ENCODE measurements around the gene CPNE7. TPM values are rescaled to one million over a fixed set of nuclear protein-coding genes. Genes with fewer than 3 reads are reported as not detected.
A peak's percentile ranks its signal among the peaks of the same experiment; 100 is the strongest.

The CPNE7 gene
- total RNA-seq, 3 donors from 2014 or later (not counting 1 experiment from before 2014, with no cell fraction given): 1.1 to 1.8 (median 1.2) TPM

DNA sequence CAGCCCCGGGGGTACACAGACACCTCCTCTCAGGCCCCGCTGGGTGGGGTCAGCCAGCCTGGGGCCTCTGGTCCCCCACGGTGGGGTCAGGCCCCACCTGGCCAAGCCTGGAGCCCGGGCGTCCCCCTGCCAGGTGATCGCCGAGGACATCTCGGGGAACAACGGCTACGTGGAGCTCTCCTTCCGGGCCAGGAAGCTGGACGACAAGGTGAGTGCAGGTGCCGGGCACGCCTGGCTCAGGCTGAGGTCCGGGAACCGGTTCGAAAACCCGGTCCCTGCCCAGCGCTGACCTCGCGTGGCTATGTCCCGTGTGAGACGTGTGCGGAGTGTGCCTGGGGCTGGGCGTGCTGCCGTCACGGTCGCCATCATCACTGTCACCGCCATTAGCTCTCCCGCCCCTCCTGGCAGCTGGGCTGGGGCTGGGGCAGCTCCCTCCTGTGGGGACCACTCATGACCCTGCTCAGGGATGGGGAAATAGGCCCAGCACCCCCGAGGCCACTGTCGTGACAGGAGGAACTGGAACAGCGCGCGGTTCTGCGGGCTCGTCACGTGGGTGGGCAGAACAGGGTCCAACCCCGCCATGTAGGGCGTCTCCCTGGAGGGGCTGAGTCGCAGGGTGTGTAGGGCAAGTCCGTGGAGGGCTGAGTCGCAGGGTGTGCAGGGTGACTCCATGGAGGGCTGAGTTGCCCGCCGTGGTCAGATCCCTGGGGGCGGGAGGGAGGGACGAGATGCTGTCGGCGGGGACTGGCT is 8.5 kb downstream of the CPNE7 start:
- Histone ChIP-seq H3K4me1 (ENCODE audit: control insufficient read depth, insufficient read depth, low read length) (no peaks in the 10 kb centered on the region), H3K27ac (ENCODE audit: low read length) (no peak overlapping the region), H3K36me3 (ENCODE audit: control insufficient read depth, insufficient read depth, low read length) (no peaks in the 10 kb centered on the region), H3K27me3 (ENCODE audit: control insufficient read depth, insufficient read depth, low read length) (no peaks in the 10 kb centered on the region), H3K4me3 (ENCODE audit: low read length) (no peak overlapping the region), H3K9me3 (ENCODE audit: control insufficient read depth, insufficient read depth, low read length) (peaks cover 4% of the 10 kb centered on the region)
- 93% methylated on average over 49 of the region's 49 CpGs for WGBS (ENCODE audit: insufficient coverage)
- ATAC-seq: no peak
- no peaks in the 10 kb centered on the region for H3K27me3 Mint-ChIP-seq (ENCODE audit: low read depth in 2 of 2)
- no peaks in the 10 kb centered on the region for H3K4me1 Mint-ChIP-seq
- DNase-seq: no peak
- no peaks in the 10 kb centered on the region for H3K9me3 Mint-ChIP-seq
- TF ChIP-seq, protein P1, sequence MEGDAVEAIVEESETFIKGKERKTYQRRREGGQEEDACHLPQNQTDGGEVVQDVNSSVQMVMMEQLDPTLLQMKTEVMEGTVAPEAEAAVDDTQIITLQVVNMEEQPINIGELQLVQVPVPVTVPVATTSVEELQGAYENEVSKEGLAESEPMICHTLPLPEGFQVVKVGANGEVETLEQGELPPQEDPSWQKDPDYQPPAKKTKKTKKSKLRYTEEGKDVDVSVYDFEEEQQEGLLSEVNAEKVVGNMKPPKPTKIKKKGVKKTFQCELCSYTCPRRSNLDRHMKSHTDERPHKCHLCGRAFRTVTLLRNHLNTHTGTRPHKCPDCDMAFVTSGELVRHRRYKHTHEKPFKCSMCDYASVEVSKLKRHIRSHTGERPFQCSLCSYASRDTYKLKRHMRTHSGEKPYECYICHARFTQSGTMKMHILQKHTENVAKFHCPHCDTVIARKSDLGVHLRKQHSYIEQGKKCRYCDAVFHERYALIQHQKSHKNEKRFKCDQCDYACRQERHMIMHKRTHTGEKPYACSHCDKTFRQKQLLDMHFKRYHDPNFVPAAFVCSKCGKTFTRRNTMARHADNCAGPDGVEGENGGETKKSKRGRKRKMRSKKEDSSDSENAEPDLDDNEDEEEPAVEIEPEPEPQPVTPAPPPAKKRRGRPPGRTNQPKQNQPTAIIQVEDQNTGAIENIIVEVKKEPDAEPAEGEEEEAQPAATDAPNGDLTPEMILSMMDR (IDR thresholded peaks at IDR 0.05): no peak
- H3K36me3 Mint-ChIP-seq: no peaks in the 10 kb centered on the region
- H3K4me3 Mint-ChIP-seq: no peak overlapping the region
- H3K27ac Mint-ChIP-seq: no peak overlapping the region
- intact Hi-C loops (cut with micrococcal nuclease): no loop called here

- Histone ChIP-seq H3K4me1 (ENCODE audit: control insufficient read depth, insufficient read depth, low read length) (no peaks in the 10 kb centered on the region), H3K27ac (ENCODE audit: low read length) (no peak overlapping the region), H3K9me3 (ENCODE audit: control insufficient read depth, insufficient read depth, low read length) (no peaks in the 10 kb centered on the region), H3K4me3 (ENCODE audit: low read length) (no peak overlapping the region), H3K27me3 (ENCODE audit: control insufficient read depth, insufficient read depth, low read length) (no peaks in the 10 kb centered on the region), H3K36me3 (ENCODE audit: control insufficient read depth, insufficient read depth, low read length) (no peaks in the 10 kb centered on the region)
- no peak overlapping the region for H3K4me3 Mint-ChIP-seq
- ATAC-seq: no peak
- H3K36me3 Mint-ChIP-seq: no peaks in the 10 kb centered on the region
- H3K9me3 Mint-ChIP-seq: no peaks in the 10 kb centered on the region
- H3K4me1 Mint-ChIP-seq: no peaks in the 10 kb centered on the region
- H3K27me3 Mint-ChIP-seq (ENCODE audit: low read depth in 2 of 2): no peaks in the 10 kb centered on the region
- TF ChIP-seq, protein P1 (IDR thresholded peaks at IDR 0.05): no peak
- intact Hi-C loops (cut with micrococcal nuclease): no loop called here
- DNase-seq: no peak
- WGBS (ENCODE audit: insufficient coverage): 77% methylated on average over 23 of the region's 25 CpGs
- no peak overlapping the region for H3K27ac Mint-ChIP-seq
These were observed 9.4 kb downstream of the CPNE7 start for GRCh38 chr16:89584768-89585549.

GRCh38 chr16:89586218-89586617 is 10.7 kb downstream of the CPNE7 start:
- peak overlapping the region in 1 of 2 donors; percentile 47 for H3K27ac Mint-ChIP-seq
- intact Hi-C loops (cut with micrococcal nuclease): no loop called here
- H3K27me3 Mint-ChIP-seq (ENCODE audit: low read depth in 2 of 2): no peaks in the 10 kb centered on the region
- Histone ChIP-seq H3K27me3 (ENCODE audit: control insufficient read depth, insufficient read depth, low read length) (no peaks in the 10 kb centered on the region), H3K4me3 (ENCODE audit: low read length) (no peak overlapping the region), H3K27ac (ENCODE audit: low read length) (no peak overlapping the region), H3K9me3 (ENCODE audit: control insufficient read depth, insufficient read depth, low read length) (no peaks in the 10 kb centered on the region), H3K36me3 (ENCODE audit: control insufficient read depth, insufficient read depth, low read length) (no peaks in the 10 kb centered on the region), H3K4me1 (ENCODE audit: control insufficient read depth, insufficient read depth, low read length) (no peaks in the 10 kb centered on the region)
- no peaks in the 10 kb centered on the region for H3K36me3 Mint-ChIP-seq
- H3K9me3 Mint-ChIP-seq: no peaks in the 10 kb centered on the region
- TF ChIP-seq, protein P1 (IDR thresholded peaks at IDR 0.05): no peak
- no peak for DNase-seq
- H3K4me1 Mint-ChIP-seq: no peaks in the 10 kb centered on the region
- WGBS (ENCODE audit: insufficient coverage): 92% methylated on average over 5 of the region's 7 CpGs
- no peak overlapping the region for H3K4me3 Mint-ChIP-seq
- peak in 1 of 3 donors; percentile 29 for ATAC-seq

All from natural killer cell (primary cell).